Upper lobe of left lung (tissue), 6 donors: Measurements from ENCODE around the gene MALSU1. TPM values are rescaled to one million over a fixed set of nuclear protein-coding genes. Genes with fewer than 3 reads are reported as not detected.

ENCODE experiments used
- ATAC-seq, 2 donors: fragments of 200-7000 bp; cut with Tn5 transposase; one replicate each; pipeline ENCODE4 v1.9.1; 2022; ENCODE audit warnings: mild to moderate bottlenecking in 2 of 2, moderate library complexity in 2 of 2; ENCODE audit not compliant: low FRiP score in 2 of 2
- DNase-seq, 2 donors: peaks; one replicate each; pipeline ENCODE4 v3.0.0-alpha.2; 2019 to 2020
- H3K27ac ChIP-seq, 4 donors: fragments of 200-600 bp; sonication (generic); one replicate each; pipeline ENCODE4 v1.5.1; 2016 to 2019
- H3K27me3 ChIP-seq, 4 donors: fragments of 200-600 bp; sonication (generic); one replicate each; pipeline ENCODE4 v1.5.1; 2017 to 2019
- H3K36me3 ChIP-seq, 4 donors: fragments of 200-600 bp; sonication (generic); one replicate each; pipeline ENCODE4 v1.5.1; 2016 to 2019
- H3K4me1 ChIP-seq, 4 donors: fragments of 200-600 bp; sonication (generic); one replicate each; pipeline ENCODE4 v1.5.1; 2018 to 2019
- H3K4me3 ChIP-seq, 4 donors: fragments of 200-600 bp; sonication (generic); one replicate each; pipeline ENCODE4 v1.5.1; 2017 to 2019; ENCODE audit warnings: mild to moderate bottlenecking in 2 of 4, moderate library complexity in 1 of 4
- H3K9me3 ChIP-seq, 4 donors: fragments of 200-600 bp; sonication (generic); one replicate each; pipeline ENCODE4 v1.5.1; 2018 to 2019
- CTCF ChIP-seq, 6 experiments: fragments of 450-650 bp in 4 of 6; fragments of 200-600 bp in 2 of 6; sonication (generic) in 2 of 6; IDR thresholded peaks; one replicate each; pipeline ENCODE4 v1.5.1; 2016 to 2019; ENCODE audit warnings: antibody characterized with exemption in 6 of 6
- EP300 ChIP-seq, 4 donors: sonication (generic); formaldehyde crosslinking; IDR thresholded peaks; one replicate each; pipeline ENCODE4 v1.5.1; 2017; ENCODE audit warnings: antibody characterized with exemption in 4 of 4, control low read depth in 2 of 4
- POLR2A ChIP-seq, 4 donors: fragments of 450-650 bp; IDR thresholded peaks; one replicate each; pipeline ENCODE4 v1.5.1; 2016 to 2017; ENCODE audit warnings: antibody characterized with exemption in 4 of 4, mild to moderate bottlenecking in 2 of 4
- POLR2AphosphoS5 ChIP-seq, 2 donors: sonication (generic); formaldehyde crosslinking; IDR thresholded peaks; one replicate each; pipeline ENCODE4 v1.5.1; 2017; ENCODE audit warnings: antibody characterized with exemption in 2 of 2
- WGBS, 2 donors: methylation state at CpG; one replicate each; pipeline ENCODE4 v1.1.5; 2017 to 2018; 5-methylcytosine and 5-hydroxymethylcytosine counted together
- total RNA-seq, 6 donors: library from RNA; depleted of rRNA in 4 of 6; stranded (reverse); fragments of >200 nt in 4 of 6; gene quantifications; one replicate each; pipeline versions ENCODE4 v1.1.0 to v1.2.1, GENCODE V29; 2016 to 2021
- donor health status: DM: no; HTN: no; CAD: no; lungs with moderate emphysema.
- donor health status: DM: no; HTN: yes; CAD: no; lungs with severe emphysema.

Gene MALSU1
- total RNA-seq, 6 donors from 2014 or later = 30.5 to 63.2 (median 44.6) TPM

GRCh38 chr7:23294549-23295400 is 4.4 kb upstream of the MALSU1 start:
- no peaks in the 10 kb centered on the region for H3K36me3 ChIP-seq
- no peaks in the 10 kb centered on the region for H3K27me3 ChIP-seq
- H3K4me3 ChIP-seq = no peak overlapping the region
- WGBS, 2 donors = 71 to 91% methylated on average over 6 of the region's 6 CpGs
- no peaks in the 10 kb centered on the region for H3K9me3 ChIP-seq
- ATAC-seq = no peak
- TF ChIP-seq EP300 (IDR thresholded peaks at IDR 0.05) = no peak
- TF ChIP-seq POLR2AphosphoS5 (IDR thresholded peaks at IDR 0.05) = no peak
- no peak for TF ChIP-seq POLR2A (IDR thresholded peaks at IDR 0.05)
- no peak for TF ChIP-seq CTCF (IDR thresholded peaks at IDR 0.05)
- DNase-seq = no peak
- no peak overlapping the region for H3K27ac ChIP-seq
- H3K4me1 ChIP-seq = peaks cover 4 to 11% (median 8%) of the 10 kb centered on the region in 4 donors

GRCh38 chr7:23295401-23295697 is 3.8 kb upstream of the MALSU1 start:
- ATAC-seq (no peak), DNase-seq (no peak)

GRCh38 chr7:23298141-23298881 is 828 bp upstream of the MALSU1 start:
- no peaks in the 10 kb centered on the region for H3K9me3 ChIP-seq
- peak overlapping the region; percentile 83 to 91 (median 86) for H3K27ac ChIP-seq
- peaks cover 26 to 43% (median 36%) of the 10 kb centered on the region in 4 donors for H3K4me1 ChIP-seq
- 59 to 61% methylated on average over 8 to 11 of the region's 11 CpGs for WGBS, 2 donors
- ATAC-seq (peak in 1 of 2 donors; percentile 62), DNase-seq (peak in 1 of 2 donors; percentile 16)
- TF ChIP-seq POLR2A (IDR thresholded peaks at IDR 0.05) = no peak
- no peak for TF ChIP-seq CTCF (IDR thresholded peaks at IDR 0.05)
- no peak for TF ChIP-seq EP300 (IDR thresholded peaks at IDR 0.05)
- no peak for TF ChIP-seq POLR2AphosphoS5 (IDR thresholded peaks at IDR 0.05)
- H3K4me3 ChIP-seq = peak overlapping the region in 3 of 4 donors; percentile 68 to 85 (median 83)
- peaks cover 0 to 19% (median 2%) of the 10 kb centered on the region in 4 donors for H3K36me3 ChIP-seq
- no peaks in the 10 kb centered on the region for H3K27me3 ChIP-seq

More at GRCh38 chr7:23295401-23295697, 3.8 kb upstream of the MALSU1 start:
- Histone ChIP-seq H3K27me3 (no peaks in the 10 kb centered on the region), H3K4me1 (peaks cover 6 to 17% (median 14%) of the 10 kb centered on the region in 4 donors), H3K4me3 (no peak overlapping the region), H3K9me3 (no peaks in the 10 kb centered on the region), H3K27ac (no peak overlapping the region), H3K36me3 (no peaks in the 10 kb centered on the region)
- TF ChIP-seq POLR2A (IDR thresholded peaks at IDR 0.05) = no peak
- no peak for TF ChIP-seq EP300 (IDR thresholded peaks at IDR 0.05)
- TF ChIP-seq POLR2AphosphoS5 (IDR thresholded peaks at IDR 0.05) = no peak
- no peak for TF ChIP-seq CTCF (IDR thresholded peaks at IDR 0.05)

- H3K36me3 ChIP-seq = peaks cover 0 to 20% (median 3%) of the 10 kb centered on the region in 4 donors
- H3K9me3 ChIP-seq = no peaks in the 10 kb centered on the region
- ATAC-seq (peak in 1 of 2 donors; percentile 22), DNase-seq (no peak)
- no peak for TF ChIP-seq CTCF (IDR thresholded peaks at IDR 0.05)
- TF ChIP-seq EP300 (IDR thresholded peaks at IDR 0.05) = no peak
- TF ChIP-seq POLR2AphosphoS5 (IDR thresholded peaks at IDR 0.05) = no peak
- TF ChIP-seq POLR2A (IDR thresholded peaks at IDR 0.05) = no peak
- WGBS, 2 donors = 16 to 17% methylated on average over 12 of the region's 12 CpGs
- no peaks in the 10 kb centered on the region for H3K27me3 ChIP-seq
- peak overlapping the region; percentile 68 to 85 (median 84) for H3K4me3 ChIP-seq
- peaks cover 26 to 43% (median 36%) of the 10 kb centered on the region in 4 donors for H3K4me1 ChIP-seq
- H3K27ac ChIP-seq = peak overlapping the region; percentile 83 to 91 (median 86)
These were observed 696 bp downstream of the MALSU1 start for GRCh38 chr7:23299770-23300300.
